ENCODE results near the gene TRAPPC4.
A peak's percentile ranks its signal among the peaks of the same experiment; 100 is the strongest.
"Not testable (repeated sequence)": the region's sequence is repeated elsewhere in the genome, so short reads cannot be mapped to it uniquely, and the experiment has no call there.

TRAPPC4 gene

GRCh38 chr11:119012629-119013170 lies 5.9 kb upstream of the TRAPPC4 start:
- peaks cover 61% of the 10 kb centered on the region for H4K20me1 ChIP-seq
- no peak for TF ChIP-seq Cebpa-rat (IDR thresholded peaks at IDR 0.05)
- H3K9me3 ChIP-seq = no peaks in the 10 kb centered on the region
- peaks cover 16% of the 10 kb centered on the region for H3K4me1 ChIP-seq
- no peaks in the 10 kb centered on the region for H3K27me3 ChIP-seq
- H3K4me3 ChIP-seq = no peak overlapping the region
- H3K9ac ChIP-seq = no peak overlapping the region
- no peak overlapping the region for H3K27ac ChIP-seq
- H3K36me3 ChIP-seq = peaks cover 93% of the 10 kb centered on the region
- no peak overlapping the region for H3K4me2 ChIP-seq

GRCh38 chr11:119014209-119014924 lies 4.2 kb upstream of the TRAPPC4 start:
- H3K4me3 ChIP-seq = no peak overlapping the region
- H3K4me2 ChIP-seq = no peak overlapping the region
- H3K9ac ChIP-seq = no peak overlapping the region
- peaks cover 67% of the 10 kb centered on the region for H4K20me1 ChIP-seq
- H3K36me3 ChIP-seq = peaks cover 78% of the 10 kb centered on the region
- TF ChIP-seq Cebpa-rat (IDR thresholded peaks at IDR 0.05) = no peak
- H3K27me3 ChIP-seq = no peaks in the 10 kb centered on the region
- H3K9me3 ChIP-seq = no peaks in the 10 kb centered on the region
- H3K27ac ChIP-seq = no peak overlapping the region
- H3K4me1 ChIP-seq = peaks cover 16% of the 10 kb centered on the region

- H3K4me1 ChIP-seq = peaks cover 23% of the 10 kb centered on the region
- H3K27me3 ChIP-seq = no peaks in the 10 kb centered on the region
- no peak overlapping the region for H3K4me3 ChIP-seq
- TF ChIP-seq Cebpa-rat (IDR thresholded peaks at IDR 0.05) = no peak
- H3K4me2 ChIP-seq = no peak overlapping the region
- H3K9ac ChIP-seq = no peak overlapping the region
- H4K20me1 ChIP-seq = peaks cover 67% of the 10 kb centered on the region
- no peak overlapping the region for H3K27ac ChIP-seq
- peaks cover 71% of the 10 kb centered on the region for H3K36me3 ChIP-seq
- H3K9me3 ChIP-seq = no peaks in the 10 kb centered on the region
Measured at GRCh38 chr11:119015054-119015611, 3.4 kb upstream of the TRAPPC4 start.

GRCh38 chr11:119016216-119017009 lies 2.2 kb upstream of the TRAPPC4 start:
- peak overlapping the region; percentile 94; the same call in 1 of the 2 replicates for H3K9ac ChIP-seq

GRCh38 chr11:119017377-119017776 lies 1.2 kb upstream of the TRAPPC4 start:
- not testable (repeated sequence) for H3K9me3 ChIP-seq, H3K27me3 ChIP-seq
- H4K20me1 ChIP-seq = peaks cover 79% of the 10 kb centered on the region
- peak overlapping the region; percentile 87 for H3K4me2 ChIP-seq
- peaks cover 64% of the 10 kb centered on the region for H3K36me3 ChIP-seq
- H3K9ac ChIP-seq = peak overlapping the region; percentile 94
- peaks cover 40% of the 10 kb centered on the region for H3K4me1 ChIP-seq
- H3K4me3 ChIP-seq = peak overlapping the region; percentile 80
- H3K27ac ChIP-seq = peak overlapping the region; percentile 93

More at GRCh38 chr11:119016216-119017009, 2.2 kb upstream of the TRAPPC4 start:
- Histone ChIP-seq H3K27me3 (no peaks in the 10 kb centered on the region), H3K9me3 (no peaks in the 10 kb centered on the region), H3K27ac (0 out of 2 replicates have a peak overlapping the region, but pooled peaks have one; percentile 93), H3K4me2 (peak overlapping the region; percentile 87), H3K4me1 (peaks cover 36% of the 10 kb centered on the region), H3K4me3 (peak overlapping the region; percentile 80), H4K20me1 (peaks cover 76% of the 10 kb centered on the region), H3K36me3 (peaks cover 64% of the 10 kb centered on the region)
- TF ChIP-seq Cebpa-rat (IDR thresholded peaks at IDR 0.05) = no peak

DNA sequence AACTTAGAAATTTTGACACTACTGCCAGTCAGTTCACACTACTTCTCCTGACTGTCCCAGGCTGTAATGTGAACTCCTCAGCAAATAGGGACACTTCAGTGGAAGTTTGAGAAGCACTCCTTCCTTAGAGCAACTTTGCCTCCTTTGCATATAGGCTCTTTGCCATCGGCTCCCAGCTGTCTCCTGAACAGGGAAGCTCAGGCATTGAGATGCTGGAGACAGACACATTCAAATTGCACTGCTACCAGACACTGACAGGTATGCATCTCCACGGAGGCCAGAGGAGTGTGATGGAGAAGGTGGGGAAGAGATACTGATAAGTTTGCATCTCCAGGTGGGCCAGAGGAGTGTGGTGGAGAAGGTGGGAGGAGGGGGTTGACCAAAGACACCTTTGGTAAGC lies 1.4 kb downstream of the TRAPPC4 start:
- H3K4me2 ChIP-seq = peak overlapping the region; percentile 85
- peak overlapping the region; percentile 80 for H3K4me3 ChIP-seq
- H3K9ac ChIP-seq = peak overlapping the region; percentile 94
- H4K20me1 ChIP-seq = peaks cover 60% of the 10 kb centered on the region
- peaks cover 46% of the 10 kb centered on the region for H3K4me1 ChIP-seq
- H3K36me3 ChIP-seq = peaks cover 65% of the 10 kb centered on the region
- no peaks in the 10 kb centered on the region for H3K27me3 ChIP-seq
- no peak overlapping the region for H3K27ac ChIP-seq
- H3K9me3 ChIP-seq = no peaks in the 10 kb centered on the region
- no peak for TF ChIP-seq Cebpa-rat (IDR thresholded peaks at IDR 0.05)

- Histone ChIP-seq H3K9me3 (no peaks in the 10 kb centered on the region), H3K4me1 (peaks cover 35% of the 10 kb centered on the region), H3K4me3 (no peak overlapping the region), H3K36me3 (peaks cover 65% of the 10 kb centered on the region), H3K27me3 (no peaks in the 10 kb centered on the region), H4K20me1 (peaks cover 44% of the 10 kb centered on the region), H3K4me2 (peak overlapping the region; percentile 2; the same call in 1 of the 2 replicates), H3K27ac (no peak overlapping the region), H3K9ac (no peak overlapping the region)
- TF ChIP-seq Cebpa-rat (IDR thresholded peaks at IDR 0.05) = no peak
Measured at GRCh38 chr11:119021631-119022030, 3.1 kb downstream of the TRAPPC4 start.

GRCh38 chr11:119023741-119024140 lies 5.2 kb downstream of the TRAPPC4 start:
- peaks cover 34% of the 10 kb centered on the region for H3K4me1 ChIP-seq
- H3K9ac ChIP-seq = 0 out of 2 replicates have a peak overlapping the region, but pooled peaks have one; percentile 41
- H3K4me3 ChIP-seq = no peak overlapping the region
- H3K36me3 ChIP-seq = peaks cover 79% of the 10 kb centered on the region
- H3K27ac ChIP-seq = no peak overlapping the region
- TF ChIP-seq Cebpa-rat (IDR thresholded peaks at IDR 0.05) = no peak
- no peaks in the 10 kb centered on the region for H3K9me3 ChIP-seq
- H4K20me1 ChIP-seq = peaks cover 36% of the 10 kb centered on the region
- no peaks in the 10 kb centered on the region for H3K27me3 ChIP-seq
- no peak overlapping the region for H3K4me2 ChIP-seq

DNA sequence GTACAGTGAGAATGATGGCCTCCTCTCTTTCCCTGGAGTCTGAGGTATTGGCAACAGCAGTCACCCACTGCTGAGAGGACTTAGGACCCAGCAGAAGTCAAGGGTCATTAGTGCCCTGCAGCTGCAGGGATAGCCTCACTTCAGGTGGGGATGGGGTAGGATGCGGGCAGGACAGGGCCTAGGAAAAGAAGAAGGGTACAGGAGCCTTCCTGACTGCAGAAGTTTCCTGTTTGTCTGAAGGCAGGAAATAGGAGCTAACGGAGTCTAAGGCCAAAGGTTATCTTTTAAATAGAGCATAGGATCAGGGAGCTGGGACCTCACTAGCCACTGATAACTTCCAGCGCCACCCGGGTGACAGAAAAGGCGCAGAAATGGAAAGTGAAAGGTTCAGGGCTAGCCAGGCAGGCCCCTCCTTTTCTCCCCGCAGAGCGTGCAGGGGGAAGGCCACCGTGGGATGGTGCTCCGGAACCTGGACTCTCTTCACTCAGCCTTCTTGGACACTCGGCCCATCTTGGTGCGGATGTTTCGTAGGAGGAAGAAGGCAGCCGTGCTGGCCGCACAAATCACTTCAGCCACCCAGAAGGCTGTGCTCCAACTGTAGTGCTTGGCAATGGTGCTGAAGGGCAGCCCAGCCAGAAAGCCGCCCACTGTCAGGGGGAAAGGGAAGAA lies 6.0 kb downstream of the TRAPPC4 start:
- H3K9ac ChIP-seq = peak overlapping the region; percentile 41; the same call in 1 of the 2 replicates
- peaks cover 41% of the 10 kb centered on the region for H3K4me1 ChIP-seq
- no peak for TF ChIP-seq Cebpa-rat (IDR thresholded peaks at IDR 0.05)
- H3K4me2 ChIP-seq = no peak overlapping the region
- H4K20me1 ChIP-seq = peaks cover 27% of the 10 kb centered on the region
- no peaks in the 10 kb centered on the region for H3K9me3 ChIP-seq
- no peaks in the 10 kb centered on the region for H3K27me3 ChIP-seq
- H3K4me3 ChIP-seq = no peak overlapping the region
- H3K36me3 ChIP-seq = peaks cover 82% of the 10 kb centered on the region
- 0 out of 2 replicates have a peak overlapping the region, but pooled peaks have one; percentile 22 for H3K27ac ChIP-seq
